ENCODE data around the gene DNAAF1. TPM values are rescaled to one million over a fixed set of nuclear protein-coding genes. Genes with fewer than 3 reads are reported as not detected.

The DNAAF1 gene
- total and polyA plus RNA-seq, 2 donors (not counting 3 experiments of a cell fraction or from before 2014, with no cell fraction given), result 0.01 TPM; not detected in 1

GRCh38 chr16:84161801-84162200 is 16.7 kb downstream of the DNAAF1 start:
- BruUV-seq (replicated peaks), result no TSS peak
- no peak overlapping the region for H3K27ac ChIP-seq (ENCODE audit: insufficient read depth, low read depth, low read length)
- dilution Hi-C loops (cut with MboI; ENCODE audit: extremely low pct_ligation_motif_present, low sequenced_read_pairs), result no loop called here

More at GRCh38 chr16:84161801-84162200, 16.7 kb downstream of the DNAAF1 start:
- Histone ChIP-seq H3K4me2 (ENCODE audit: insufficient read depth, low read length) (no peak overlapping the region), H3K4me3 (replicated peaks in 1 of 3; ENCODE audit: insufficient read depth in 1 of 3, low read depth in 1 of 3, low read length in 3 of 3) (no peak overlapping the region), H3K79me2 (ENCODE audit: control insufficient read depth, insufficient read depth, low read length) (no peaks in the 10 kb centered on the region), H3K27me3 (ENCODE audit: control insufficient read depth in 2 of 2, insufficient read depth in 2 of 2, low read length in 2 of 2) (peaks cover 33 to 38% of the 10 kb centered on the region in 2 experiments), H3K9ac (replicated peaks; ENCODE audit: extremely low read depth, insufficient read depth, low read length) (no peak overlapping the region), H2AFZ (ENCODE audit: low read depth, low read length) (no peak overlapping the region), H3K9me1 (replicated peaks; ENCODE audit: control insufficient read depth, extremely low read depth, insufficient read depth, low read length) (no peaks in the 10 kb centered on the region), H3K36me3 (ENCODE audit: control insufficient read depth in 2 of 2, extremely low read depth in 1 of 2, insufficient read depth in 2 of 2, low read length in 2 of 2) (no peaks in the 10 kb centered on the region), H3K4me1 (ENCODE audit: control insufficient read depth, extremely low read depth, insufficient read depth, low read length) (no peaks in the 10 kb centered on the region), H3K9me3 (replicated peaks; ENCODE audit: control insufficient read depth, insufficient read depth, low read length) (no peaks in the 10 kb centered on the region), H4K20me1 (replicated peaks; ENCODE audit: control insufficient read depth, extremely low read depth, insufficient read depth, low read length) (no peaks in the 10 kb centered on the region)
- ChIA-PET POLR2A (no interaction called here), CTCF (interaction anchor here (1.6 to 1.7 kb wide), 2 partner anchors 11 to 25 kb away, joined by 4 to 5 read pairs; partner anchors contain the start of gene TAF1C)
- FAIRE-seq, result no peak
- TF ChIP-seq MYC (IDR thresholded peaks at IDR 0.05; ENCODE audit: low read depth, low read length) (no peak), POLR2A (IDR thresholded peaks at IDR 0.05; ENCODE audit: low read depth, low read length) (no peak), POLR2AphosphoS5 (IDR thresholded peaks at IDR 0.05; ENCODE audit: insufficient read depth, low read depth, low read length) (no peak), FOS (IDR thresholded peaks at IDR 0.05; ENCODE audit: borderline replicate concordance, insufficient read depth, low read length) (no peak), JUN (IDR thresholded peaks at IDR 0.05; ENCODE audit: borderline replicate concordance, insufficient read depth, insufficient read length, low read depth) (no peak), GATA2 (IDR thresholded peaks at IDR 0.05; ENCODE audit: insufficient read depth, insufficient read length, low read depth, low read length) (no peak), EZH2 (IDR thresholded peaks at IDR 0.05; ENCODE audit: borderline replicate concordance, low read depth, low read length, severe bottlenecking) (no peak), MAX (IDR thresholded peaks at IDR 0.05; ENCODE audit: insufficient read depth, insufficient read length) (no peak), CTCF (IDR thresholded peaks at IDR 0.05; ENCODE audit: extremely low read depth in 1 of 2, insufficient read depth in 1 of 2, low read depth in 1 of 2, low read length in 2 of 2) (no peak)
- DNase-seq (ENCODE audit: low read depth, low spot score), result no peak
- intact Hi-C loops (cut with micrococcal nuclease), result no loop called here
